GM18951 (cell line): ENCODE results near the gene PDE8A.

ENCODE experiments used
- POLR2A ChIP-seq: IDR thresholded peaks from 4 replicates; pipeline ENCODE4 v1.6.1; 2011; ENCODE audit warnings: mild to moderate bottlenecking; ENCODE audit not compliant: insufficient read length, insufficient read depth; ENCODE audit errors: extremely low read depth
- in situ Hi-C: fragments of 300-500 bp; cut with MboI; formaldehyde crosslinking; loops from one replicate; pipeline ENCODE4 v1.12.0; 2022; ENCODE audit warnings: low sequenced_read_pairs, mixed read lengths, inconsistent platforms; ENCODE audit not compliant: unreplicated experiment

The PDE8A gene

GRCh38 chr15:85048430-85048829, 66.8 kb downstream of the PDE8A start:
- no peak for TF ChIP-seq POLR2A
- in situ Hi-C loops: loop anchor here (10.0 kb wide), 1 partner anchor 74 kb away; no protein-coding TSS in a partner anchor

- in situ Hi-C loops: loop anchor here (10.0 kb wide), 1 partner anchor 75 kb away; no protein-coding TSS in a partner anchor
- TF ChIP-seq POLR2A: no peak
Measured at GRCh38 chr15:85049805-85050204, 68.1 kb downstream of the PDE8A start.

- TF ChIP-seq POLR2A: no peak
- in situ Hi-C loops: no loop called here
Measured at GRCh38 chr15:85059734-85060133, 78.1 kb downstream of the PDE8A start.

GRCh38 chr15:85062560-85062959, 80.9 kb downstream of the PDE8A start:
- TF ChIP-seq POLR2A: no peak
- in situ Hi-C loops: no loop called here

- no peak for TF ChIP-seq POLR2A
- in situ Hi-C loops: no loop called here
Measured at GRCh38 chr15:85063088-85063487, 81.4 kb downstream of the PDE8A start.

- in situ Hi-C loops: no loop called here
- TF ChIP-seq POLR2A: no peak
Measured at GRCh38 chr15:85063522-85064079, 81.9 kb downstream of the PDE8A start.

- no peak for TF ChIP-seq POLR2A
Measured at GRCh38 chr15:85064710-85065109, 83.1 kb downstream of the PDE8A start.

GRCh38 chr15:85071061-85071460, 89.4 kb downstream of the PDE8A start:
- in situ Hi-C loops: no loop called here
- TF ChIP-seq POLR2A: no peak

More at GRCh38 chr15:85064710-85065109, 83.1 kb downstream of the PDE8A start:
- in situ Hi-C loops: no loop called here

- no peak for TF ChIP-seq POLR2A
- in situ Hi-C loops: no loop called here
Measured at GRCh38 chr15:85071504-85071903, 89.8 kb downstream of the PDE8A start.

GRCh38 chr15:85072917-85073316, 91.3 kb downstream of the PDE8A start:
- in situ Hi-C loops: no loop called here

GRCh38 chr15:85073556-85074194, 92.0 kb downstream of the PDE8A start:
- in situ Hi-C loops: no loop called here
- TF ChIP-seq POLR2A: no peak

More at GRCh38 chr15:85072917-85073316, 91.3 kb downstream of the PDE8A start:
- no peak for TF ChIP-seq POLR2A

- in situ Hi-C loops: no loop called here
- TF ChIP-seq POLR2A: no peak
Measured at GRCh38 chr15:85086855-85087254, 105.2 kb downstream of the PDE8A start.

GRCh38 chr15:85088300-85088699, 106.6 kb downstream of the PDE8A start:
- TF ChIP-seq POLR2A: no peak
- in situ Hi-C loops: no loop called here

- TF ChIP-seq POLR2A: no peak
- in situ Hi-C loops: no loop called here
Measured at GRCh38 chr15:85089929-85090597, 108.4 kb downstream of the PDE8A start.
